NT2/D1 (cell line): ENCODE measurements around the gene RMND1.

Source experiments
- SUZ12 ChIP-seq: IDR thresholded peaks from 2 replicates; pipeline ENCODE4 v1.6.1; 2011; ENCODE audit not compliant: insufficient read length, insufficient read depth; ENCODE audit errors: extremely low read depth
- YY1 ChIP-seq: IDR thresholded peaks from 2 replicates; pipeline ENCODE4 v1.6.1; 2011; ENCODE audit not compliant: insufficient read length, insufficient read depth

DNA sequence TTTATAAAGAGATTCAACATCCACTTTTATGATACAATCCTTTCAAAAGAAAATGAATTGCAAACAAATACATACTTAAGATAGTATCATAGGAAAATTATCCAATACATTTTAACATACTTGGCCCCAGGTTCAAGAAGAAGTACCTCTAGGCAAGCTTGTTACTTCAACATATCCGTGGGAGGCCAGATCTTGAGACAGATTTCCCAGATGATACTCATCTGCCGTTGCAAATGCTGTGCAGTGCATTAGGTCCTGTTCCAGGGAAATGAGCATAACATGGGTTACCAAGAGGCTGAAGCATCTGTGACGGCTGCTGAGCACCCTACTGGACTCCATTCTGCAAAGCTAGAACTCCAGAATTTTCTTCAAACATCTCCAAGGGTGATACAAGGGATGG, 15.6 kb downstream of the RMND1 start:
- TF ChIP-seq YY1 (no peak), SUZ12 (no peak)
